Stimulated activated CD8-positive, alpha-beta memory T cell treated with anti-CD3 and anti-CD28 coated beads, Interleukin-2, amount 100 ng/mL, for 1 hour (primary cell): ENCODE measurements around the gene ACMSD.
"Not testable (repeated sequence)": the region's sequence is repeated elsewhere in the genome, so short reads cannot be mapped to it uniquely, and the experiment has no call there.

Experiments used
- DNase-seq, 2 donors: peaks; one replicate each; pipeline ENCODE4 v3.0.0-alpha.2; 2020; ENCODE audit warnings: low read depth in 2 of 2

Gene ACMSD

DNA sequence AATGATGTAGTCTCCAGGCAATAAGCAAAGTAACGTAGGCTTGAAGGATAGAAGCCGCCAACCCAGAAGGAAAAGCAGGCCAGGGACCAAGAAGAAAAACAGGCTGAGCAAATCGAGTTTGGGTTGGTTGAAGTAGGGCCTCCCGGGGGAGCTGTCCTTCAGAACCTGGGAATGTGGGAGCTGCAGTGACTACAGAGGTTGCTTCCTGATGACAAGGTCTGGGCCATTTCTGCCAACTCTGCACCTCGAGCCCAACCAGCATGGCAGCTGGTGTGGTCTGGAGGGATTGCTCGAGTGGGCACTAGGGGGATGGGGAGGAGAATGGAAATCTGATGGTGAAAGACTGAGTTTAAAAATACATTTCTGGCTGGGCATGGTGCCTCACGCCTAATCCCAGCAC, 14.1 kb downstream of the ACMSD start:
- DNase-seq = no peak

DNA sequence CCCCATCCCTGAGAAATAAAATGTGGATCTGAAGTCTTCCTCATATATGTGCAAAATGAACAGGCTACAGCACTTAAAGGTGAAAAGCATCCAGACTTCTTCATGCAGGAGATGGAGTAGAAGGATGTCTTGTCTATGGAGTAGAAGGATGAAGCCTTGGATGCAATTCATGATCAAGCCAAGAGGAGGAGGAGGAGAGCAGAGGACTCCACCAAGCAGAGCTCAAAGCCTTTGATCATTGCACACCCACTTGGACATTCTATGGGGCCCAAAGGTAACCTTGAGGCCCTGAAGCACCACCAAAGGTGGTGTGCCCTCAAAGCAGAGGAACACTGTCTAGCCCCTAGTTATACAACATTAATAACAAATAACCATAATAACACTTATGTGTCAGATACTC, 17.3 kb downstream of the ACMSD start:
- no peak for DNase-seq

GRCh38 chr2:134858245-134858644, 19.8 kb downstream of the ACMSD start:
- no peak for DNase-seq

DNA sequence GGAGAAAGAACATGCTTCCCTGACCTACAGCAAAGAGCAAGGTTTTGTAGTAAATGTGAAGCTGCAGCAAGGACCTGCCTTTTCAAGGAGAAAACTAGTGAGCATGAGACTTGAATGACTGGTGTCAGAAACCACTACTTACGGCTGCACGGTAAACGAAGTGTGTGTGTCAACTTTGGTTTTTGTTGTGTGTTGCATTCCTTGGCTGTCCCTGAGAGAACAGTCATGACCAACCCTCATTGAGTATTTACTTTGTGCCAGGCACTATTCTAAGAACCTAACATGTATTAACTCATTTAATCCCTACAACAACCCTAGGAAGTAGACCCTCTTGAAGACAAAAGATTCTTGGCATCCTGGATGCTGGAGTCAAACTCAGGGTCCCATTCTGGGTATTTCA, 22.8 kb downstream of the ACMSD start:
- DNase-seq = no peak

- no peak for DNase-seq
Observed at GRCh38 chr2:134862069-134862468, 23.7 kb downstream of the ACMSD start.

DNA sequence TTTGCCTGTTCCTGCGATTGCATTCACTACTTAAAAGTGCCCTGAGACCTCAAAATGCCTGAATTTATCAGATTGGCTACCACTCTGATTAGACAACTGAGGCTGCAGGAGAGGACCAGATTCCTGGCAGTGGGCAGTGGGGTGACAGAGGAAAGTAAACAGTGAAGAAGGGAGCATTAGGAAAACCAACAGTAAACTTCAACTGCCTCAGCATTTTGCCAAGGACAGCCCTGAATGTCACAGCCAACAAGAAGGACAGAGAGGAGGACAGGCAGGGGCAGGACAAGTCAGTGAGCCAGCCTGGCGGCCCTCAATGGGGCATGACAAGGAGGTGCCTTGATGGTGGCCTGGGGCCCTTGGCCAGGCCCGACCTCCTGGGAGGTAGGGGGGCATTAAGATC, 24.3 kb downstream of the ACMSD start:
- DNase-seq = no peak

GRCh38 chr2:134863446-134863845, 25.0 kb downstream of the ACMSD start:
- no peak for DNase-seq

GRCh38 chr2:134865067-134865787, 26.8 kb downstream of the ACMSD start:
- no peak for DNase-seq

GRCh38 chr2:134866498-134867099, 28.2 kb downstream of the ACMSD start:
- DNase-seq = no peak

DNA sequence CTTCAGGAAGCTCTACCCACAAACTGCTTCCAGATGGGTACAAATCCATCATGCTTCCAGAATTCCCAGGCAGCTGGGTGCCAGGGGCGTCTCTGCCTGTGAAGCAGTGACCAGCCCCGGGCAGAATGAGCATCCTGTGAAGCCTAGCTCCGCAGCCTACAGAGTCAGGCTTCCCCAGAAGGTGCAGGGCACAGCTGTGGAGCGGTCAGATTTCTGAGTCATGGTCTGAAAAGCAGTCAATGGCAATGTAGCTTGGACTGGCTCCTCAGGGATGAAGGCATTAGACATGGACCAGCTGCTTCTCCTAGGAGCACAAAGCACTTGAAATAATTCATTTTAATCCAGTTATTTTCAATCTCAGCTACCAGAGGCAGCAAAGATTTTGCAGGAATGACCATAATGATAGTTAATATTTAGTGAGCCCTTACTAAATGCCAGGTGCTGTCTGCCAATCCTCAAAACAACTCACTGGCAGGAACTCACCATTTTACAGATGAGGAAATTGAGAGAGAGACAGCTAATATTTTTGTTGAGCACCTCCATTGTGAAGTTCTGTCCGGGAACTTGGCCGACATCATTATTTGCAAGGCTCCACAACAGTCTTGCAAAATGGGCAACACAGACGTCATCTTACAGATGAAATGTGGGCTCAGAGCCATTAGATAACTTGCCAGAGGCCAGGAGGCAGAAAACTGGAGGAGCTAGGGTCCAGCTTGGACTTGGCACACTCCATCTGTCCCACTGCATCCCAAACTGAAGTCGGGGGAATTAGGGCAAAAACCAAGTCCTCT, 31.7 kb downstream of the ACMSD start:
- no peak for DNase-seq

- DNase-seq = no peak
Observed at GRCh38 chr2:134873152-134873551, 34.7 kb downstream of the ACMSD start.

DNA sequence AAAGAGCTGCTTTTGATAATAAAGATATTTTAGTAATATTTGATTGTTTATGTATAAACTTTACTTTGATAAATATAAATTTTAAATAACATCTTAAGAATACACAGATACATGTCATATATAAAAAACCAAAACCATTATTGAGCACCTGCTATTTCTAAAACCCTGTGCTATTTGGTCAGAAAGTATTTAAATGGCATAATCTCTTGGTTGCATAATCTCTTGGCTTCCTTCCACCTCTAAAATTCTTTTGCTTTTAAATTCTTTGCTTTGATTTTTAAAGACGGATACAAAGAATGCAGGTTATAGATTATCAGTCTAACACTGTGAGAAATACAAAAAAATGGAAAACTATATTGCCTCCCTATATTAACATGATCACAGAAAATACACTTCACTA, 36.9 kb downstream of the ACMSD start:
- no peak for DNase-seq

DNA sequence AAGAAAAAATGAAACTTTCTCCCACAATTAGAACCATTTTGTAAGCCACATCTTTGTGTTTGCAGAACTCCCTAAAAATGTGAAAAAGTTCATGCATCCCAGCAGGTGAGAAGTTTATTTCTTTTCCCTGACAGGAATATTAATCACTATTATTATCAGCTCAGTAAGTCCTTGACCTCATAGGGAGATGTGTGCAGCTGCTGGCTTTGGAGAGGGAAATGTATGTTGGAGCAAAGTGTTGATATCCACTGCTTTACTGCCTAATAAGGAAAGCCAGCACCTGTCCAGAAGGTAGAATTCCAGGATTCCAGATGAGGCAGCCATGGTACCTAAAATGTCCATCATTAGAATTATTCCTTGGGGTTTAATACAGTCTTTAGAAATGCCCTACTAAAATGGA, 44.4 kb downstream of the ACMSD start:
- DNase-seq = no peak

- no peak for DNase-seq
Observed at GRCh38 chr2:134883552-134884293, 45.3 kb downstream of the ACMSD start.

GRCh38 chr2:134884435-134884834, 46.0 kb downstream of the ACMSD start:
- no peak for DNase-seq

DNA sequence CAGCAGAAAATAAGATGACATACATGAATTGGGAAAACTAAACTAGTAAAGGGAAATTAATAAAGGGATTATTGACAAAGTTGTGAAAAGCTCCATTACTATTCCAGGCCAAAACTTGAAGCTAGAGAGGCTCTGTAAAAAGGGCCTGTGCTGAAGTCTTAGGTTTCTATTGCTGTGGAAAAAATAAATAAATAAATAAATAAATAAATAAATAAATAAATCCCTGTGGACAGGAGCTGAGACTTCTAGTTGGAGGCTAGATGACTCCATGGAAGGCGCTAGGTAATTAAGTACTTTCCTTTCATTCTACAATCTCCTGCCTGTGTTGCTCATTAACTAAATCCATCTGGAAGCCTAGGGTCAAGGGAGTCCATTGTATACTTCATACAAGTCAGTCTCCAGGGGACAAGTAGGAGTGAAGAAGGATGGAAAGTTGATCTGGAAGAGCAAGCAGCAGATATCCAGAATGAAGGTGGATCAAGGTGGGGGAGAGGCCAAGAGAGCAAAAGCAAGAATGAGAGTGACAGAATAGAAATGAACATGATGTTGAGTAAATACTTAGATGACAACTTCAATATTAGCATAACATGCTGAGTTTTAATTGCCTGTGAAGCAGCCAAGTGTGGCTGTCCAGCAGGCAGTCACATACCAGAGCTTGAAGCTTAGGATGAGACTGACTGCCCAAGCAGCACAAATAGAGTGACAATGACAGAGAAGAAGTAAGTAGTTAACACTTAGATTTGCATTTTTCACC, 54.0 kb downstream of the ACMSD start:
- no peak for DNase-seq

DNA sequence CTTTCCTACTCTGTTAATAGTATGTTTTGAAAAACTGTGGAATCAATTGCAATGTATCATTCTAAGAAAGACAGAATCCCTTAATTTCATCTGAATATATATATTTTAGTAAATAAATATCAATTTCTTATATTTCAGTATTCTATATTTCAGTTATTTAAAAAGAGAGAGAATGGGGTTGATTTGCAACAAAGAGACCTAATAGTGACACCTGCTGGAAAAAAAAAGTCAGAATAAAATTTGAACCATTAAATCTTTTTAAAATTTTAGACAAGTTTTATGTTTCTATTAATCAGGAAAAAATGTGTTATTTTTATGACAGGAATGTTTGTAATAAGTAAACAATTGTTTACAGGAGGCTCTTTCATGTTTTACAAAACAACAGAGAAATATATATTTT, 59.5 kb downstream of the ACMSD start:
- DNase-seq = no peak

- DNase-seq = no peak
Observed at GRCh38 chr2:134899204-134899603, 60.8 kb downstream of the ACMSD start.

DNA sequence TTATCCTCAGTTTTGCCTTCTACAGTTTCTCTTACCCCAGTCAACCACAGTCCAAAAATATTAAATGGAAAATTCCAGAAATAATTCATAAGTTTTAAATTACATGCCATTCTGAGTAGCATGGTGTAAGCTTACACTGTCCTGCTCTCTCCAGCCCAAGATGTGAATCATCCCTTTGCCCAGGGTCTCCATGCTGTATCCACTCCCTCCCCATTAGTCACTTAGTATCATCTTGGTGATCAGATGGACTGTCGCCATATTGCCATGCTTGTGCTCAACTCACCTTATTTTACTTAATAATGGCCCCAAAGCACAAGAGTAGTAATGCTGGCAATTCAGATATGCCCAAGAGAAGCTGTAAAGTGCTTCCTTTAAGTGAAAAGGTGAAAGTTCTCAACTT, 61.7 kb downstream of the ACMSD start:
- no peak for DNase-seq

- DNase-seq = not testable (repeated sequence)
Observed at GRCh38 chr2:134903701-134904100, 65.3 kb downstream of the ACMSD start.

GRCh38 chr2:134905168-134905567, 66.8 kb downstream of the ACMSD start:
- DNase-seq = no peak

DNA sequence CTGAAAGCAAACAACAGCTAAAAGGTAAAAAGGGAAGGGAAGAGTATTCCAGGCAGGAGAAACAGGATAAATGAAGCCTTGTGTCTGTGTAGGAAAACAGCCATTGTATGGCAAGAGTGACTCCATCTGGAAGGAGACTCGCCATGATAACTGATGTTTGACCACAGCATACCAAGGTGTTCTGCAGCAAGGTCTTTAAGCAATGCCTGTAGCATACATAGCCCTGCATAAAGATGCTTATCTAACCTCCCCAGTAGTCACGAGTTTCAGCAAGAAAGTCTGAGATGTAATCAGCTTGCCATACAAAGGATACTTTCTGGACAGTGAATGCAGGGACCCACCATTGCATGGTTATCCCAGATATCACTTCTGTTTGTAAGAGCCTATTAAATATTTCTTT, 68.3 kb downstream of the ACMSD start:
- no peak for DNase-seq
